PC-3 (cell line): ENCODE results near the gene SRRM5. TPM values are rescaled to one million over a fixed set of nuclear protein-coding genes. Genes with fewer than 3 reads are reported as not detected.

Source experiments
- ATAC-seq: fragments of 200-7000 bp; cut with Tn5 transposase; 2 replicates; pipeline ENCODE4 v1.9.1; 2020; ENCODE audit warnings: mild to moderate bottlenecking, moderate library complexity
- BruUV-seq: library from RNA; stranded (reverse); fragments of 400-500 nt; replicated peaks from 2 replicates; lab custom pipeline; 2021; lab: Mats Ljungman, UMichigan
- CTCF ChIA-PET: fragments of 300-600 bp; sonication (Branson Sonifier 250); formaldehyde crosslinking; loops from one replicate; lab custom pipeline; 2022; ENCODE audit warnings: antibody characterized with exemption; lab: Charles Lee
- POLR2A ChIA-PET: fragments of 300-600 bp; sonication (Branson Sonifier 250); formaldehyde crosslinking; loops from one replicate; lab custom pipeline; 2022; ENCODE audit warnings: antibody characterized with exemption; ENCODE audit not compliant: unreplicated experiment; lab: Charles Lee
- DNase-seq: peaks from one replicate; pipeline ENCODE4 v3.0.0-alpha.2; 2015
- H2AFZ ChIP-seq: fragments of 300-600 bp; sonication (generic); 2 replicates; pipeline ENCODE4 v1.6.0; 2016; ENCODE audit warnings: antibody characterized with exemption, low read length
- H3F3A ChIP-seq: fragments of 300-600 bp; sonication (generic); one replicate; pipeline ENCODE4 v1.6.0; 2017; ENCODE audit warnings: antibody characterized with exemption, low read length, control low read depth, mild to moderate bottlenecking; ENCODE audit not compliant: unreplicated experiment
- H3K27ac ChIP-seq: fragments of 300-600 bp; sonication (generic); 2 replicates; pipeline ENCODE4 v1.5.1; 2016; ENCODE audit warnings: mild to moderate bottlenecking, low read length
- H3K27me3 ChIP-seq: fragments of 300-600 bp; sonication (generic); 2 replicates; pipeline ENCODE4 v1.6.1; 2016; ENCODE audit warnings: low read length, mixed read lengths
- H3K36me3 ChIP-seq: fragments of 300-600 bp; sonication (generic); 2 replicates; pipeline ENCODE4 v1.6.1; 2016; ENCODE audit warnings: low read depth, mixed run types, low read length, mixed read lengths
- H3K4me1 ChIP-seq: fragments of 300-600 bp; sonication (generic); 2 replicates; pipeline ENCODE4 v1.5.1; 2016; ENCODE audit warnings: low read length; ENCODE audit not compliant: insufficient read depth
- H3K4me2 ChIP-seq: fragments of 300-600 bp; sonication (generic); 2 replicates; pipeline ENCODE4 v1.6.0; 2016; ENCODE audit warnings: low read length
- H3K4me3 ChIP-seq: fragments of 300-600 bp; sonication (generic); 2 replicates; pipeline ENCODE4 v1.5.1; 2016; ENCODE audit warnings: mild to moderate bottlenecking, low read length, mixed read lengths
- H3K79me2 ChIP-seq: fragments of 300-600 bp; sonication (generic); 2 replicates; pipeline ENCODE4 v1.6.1; 2017; ENCODE audit warnings: low read length, mixed read lengths
- H3K9ac ChIP-seq: fragments of 300-600 bp; sonication (generic); 2 replicates; pipeline ENCODE4 v1.6.0; 2016; ENCODE audit warnings: mild to moderate bottlenecking, low read length
- H3K9me2 ChIP-seq: fragments of 300-600 bp; sonication (generic); replicated peaks from 2 replicates; pipeline ENCODE4 v1.6.1; 2016; ENCODE audit warnings: mixed run types, low read length, mixed read lengths
- H3K9me3 ChIP-seq: fragments of 300-600 bp; sonication (generic); 2 replicates; pipeline ENCODE4 v1.6.1; 2016; ENCODE audit warnings: low read length, mixed read lengths
- H4K20me1 ChIP-seq: fragments of 300-600 bp; sonication (generic); 2 replicates; pipeline ENCODE4 v1.6.1; 2016; ENCODE audit warnings: low read length, mixed read lengths
- CTCF ChIP-seq: fragments of 300-600 bp; sonication (generic); conservative IDR thresholded peaks from 2 replicates; pipeline ENCODE4 v1.5.1; 2017; ENCODE audit warnings: antibody characterized with exemption, low read depth, mild to moderate bottlenecking, low read length
- EZH2 ChIP-seq: fragments of 300-600 bp; sonication (generic); IDR thresholded peaks from one replicate; pipeline ENCODE4 v1.6.1; 2017; ENCODE audit warnings: antibody characterized with exemption, mild to moderate bottlenecking, low read length; ENCODE audit not compliant: unreplicated experiment
- EZH2phosphoT487 ChIP-seq: fragments of 300-600 bp; sonication (generic); IDR thresholded peaks from 2 replicates; pipeline ENCODE4 v1.6.1; 2018; ENCODE audit warnings: mild to moderate bottlenecking, antibody characterized with exemption, low read length, borderline replicate concordance
- intact Hi-C: fragments of 100-400 bp; cut with micrococcal nuclease; formaldehyde crosslinking; loops from 2 replicates; pipeline ENCODE4 v1.9.0; 2023
- total RNA-seq: library from RNA; depleted of rRNA; stranded (reverse); fragments of >200 nt; gene quantifications from 2 replicates; pipeline ENCODE4 v1.2.3, GENCODE V29; 2014

SRRM5 gene
- total RNA-seq, 1 experiment from 2014 or later: 0.11 TPM

- H3K4me3 ChIP-seq: peak within 1 kb of the TSS; percentile 78
- ChIA-PET CTCF (interaction anchor here (0.5 kb wide), 1 partner anchor 130 kb away, joined by 3 read pairs; no protein-coding TSS in a partner anchor), POLR2A (interaction anchor here (0.5 to 1.1 kb wide), 2 partner anchors 41 to 72 kb away, joined by 3 to 6 read pairs; no protein-coding TSS in a partner anchor)
- peaks cover 47% of the 10 kb centered on the region for H3K79me2 ChIP-seq
- no peaks in the 10 kb centered on the region; the same call in 1 of the 2 replicates for H3K36me3 ChIP-seq
- peak within 1 kb of the TSS; percentile 88 for H2AFZ ChIP-seq
- peak within 1 kb of the TSS; percentile 80 for H3K27ac ChIP-seq
- H3K4me1 ChIP-seq: peaks cover 14% of the 10 kb centered on the region
- no peaks in the 10 kb centered on the region for H3F3A ChIP-seq
- H3K9me3 ChIP-seq: no peaks in the 10 kb centered on the region
- DNase-seq (peak; percentile 99), ATAC-seq (peak; percentile 75)
- no peaks in the 10 kb centered on the region for H4K20me1 ChIP-seq
- intact Hi-C loops: loop anchor here (1.0 to 2.0 kb wide), 2 partner anchors 21 to 61 kb away; partner anchors contain the start of genes PINLYP and XRCC1
- TSS peak; percentile 64 for BruUV-seq
- TF ChIP-seq EZH2 (no peak), CTCF (no peak), EZH2phosphoT487 (no peak)
- peak within 1 kb of the TSS; percentile 93 for H3K4me2 ChIP-seq
- peak within 1 kb of the TSS; percentile 86 for H3K9ac ChIP-seq
- no peaks in the 10 kb centered on the region for H3K27me3 ChIP-seq
- no peaks in the 10 kb centered on the region for H3K9me2 ChIP-seq
Observed at GRCh38 chr19:43595999-43596841, 15.7 kb upstream of the SRRM5 start, which contains the start of the genes IRGQ and ZNF576. TSS of gene IRGQ (minus strand) at chr19:43596134. CDS start at chr19:43595338, 796 bp downstream. TSS of gene ZNF576 (plus strand) at chr19:43596595. CDS start at chr19:43597109, 514 bp downstream.

- Histone ChIP-seq H3K4me3 (peak overlapping the region; percentile 78), H3F3A (no peaks in the 10 kb centered on the region), H3K79me2 (peaks cover 47% of the 10 kb centered on the region), H3K4me2 (peak overlapping the region; percentile 91), H3K27me3 (no peaks in the 10 kb centered on the region), H4K20me1 (no peaks in the 10 kb centered on the region), H3K9me2 (no peaks in the 10 kb centered on the region), H3K27ac (peak overlapping the region; percentile 80), H3K36me3 (no peaks in the 10 kb centered on the region; the same call in 1 of the 2 replicates), H2AFZ (peak overlapping the region; percentile 85), H3K9ac (peak overlapping the region; percentile 86), H3K9me3 (no peaks in the 10 kb centered on the region), H3K4me1 (peaks cover 14% of the 10 kb centered on the region)
- DNase-seq (no peak), ATAC-seq (no peak)
- ChIA-PET POLR2A (no interaction called here), CTCF (interaction anchor here (0.5 kb wide), 1 partner anchor 1308 kb away, joined by 6 read pairs; no protein-coding TSS in a partner anchor)
- no TSS peak for BruUV-seq
- TF ChIP-seq EZH2: no peak
- no peak for TF ChIP-seq CTCF
- TF ChIP-seq EZH2phosphoT487: no peak
- intact Hi-C loops: loop anchor here (1.0 kb wide), 1 partner anchor 22 kb away; the partner anchor contains the start of genes PINLYP and XRCC1
Observed at GRCh38 chr19:43596842-43597461, 14.9 kb upstream of the SRRM5 start.
